Natural killer cell (primary cell): Measurements from ENCODE around the gene SBK1. TPM values are rescaled to one million over a fixed set of nuclear protein-coding genes. Genes with fewer than 3 reads are reported as not detected.

Experiments
- ATAC-seq, 3 donors: fragments of 150-1000 bp in 2 of 3; fragments of 200-7000 bp in 1 of 3; cut with Tn5 transposase; 1 replicate in 1 of 3; 2 replicates in 2 of 3; pipeline ENCODE4 v1.10.0; 2021; ENCODE audit warnings: mild to moderate bottlenecking in 2 of 3, moderate library complexity in 2 of 3
- DNase-seq, 2 donors: peaks; one replicate each; pipeline versions ENCODE4 v3.0.0 to v3.0.0-alpha.2; 2013 to 2021; ENCODE audit warnings: mixed read lengths in 1 of 2
- H3K27ac ChIP-seq: one replicate; pipeline ENCODE4 v1.5.1; 2013; ENCODE audit warnings: mild to moderate bottlenecking, low read length
- H3K27me3 ChIP-seq: one replicate; pipeline ENCODE4 v1.6.1; 2013; ENCODE audit warnings: low read length; ENCODE audit not compliant: control insufficient read depth, insufficient read depth
- H3K36me3 ChIP-seq: one replicate; pipeline ENCODE4 v1.6.1; 2013; ENCODE audit warnings: low read length; ENCODE audit not compliant: control insufficient read depth, insufficient read depth
- H3K4me1 ChIP-seq: one replicate; pipeline ENCODE4 v1.6.1; 2013; ENCODE audit warnings: low read length; ENCODE audit not compliant: control insufficient read depth, insufficient read depth
- H3K4me3 ChIP-seq: one replicate; pipeline ENCODE4 v1.5.1; 2013; ENCODE audit warnings: low read length
- H3K9me3 ChIP-seq: one replicate; pipeline ENCODE4 v1.6.1; 2013; ENCODE audit warnings: low read length; ENCODE audit not compliant: control insufficient read depth, insufficient read depth
- H3K27ac Mint-ChIP-seq, 2 donors: one replicate each; pipeline ENCODE4 v1.8.0; 2022; ENCODE audit warnings: mild to moderate bottlenecking in 2 of 2, mixed read lengths in 2 of 2, moderate library complexity in 1 of 2
- H3K27me3 Mint-ChIP-seq, 2 donors: one replicate each; pipeline ENCODE4 v1.8.0; 2022; ENCODE audit warnings: low read depth in 2 of 2, mixed read lengths in 2 of 2
- H3K36me3 Mint-ChIP-seq: one replicate; pipeline ENCODE4 v1.8.0; 2022; ENCODE audit warnings: mixed read lengths
- H3K4me1 Mint-ChIP-seq, 2 donors: one replicate each; pipeline ENCODE4 v1.8.0; 2022; ENCODE audit warnings: mixed read lengths in 2 of 2
- H3K4me3 Mint-ChIP-seq: one replicate; pipeline ENCODE4 v1.8.0; 2022; ENCODE audit warnings: mild to moderate bottlenecking, moderate library complexity, mixed read lengths
- H3K9me3 Mint-ChIP-seq, 2 donors: one replicate each; pipeline ENCODE4 v1.8.0; 2022; ENCODE audit warnings: mixed read lengths in 2 of 2
- WGBS: methylation state at CpG from one replicate; pipeline ENCODE4 v1.1.7; 2013; ENCODE audit warnings: missing lambda C conversion rate; ENCODE audit not compliant: insufficient coverage; 5-methylcytosine and 5-hydroxymethylcytosine counted together
- intact Hi-C: fragments of 100-400 bp; cut with micrococcal nuclease; formaldehyde crosslinking; loops from one replicate; pipeline ENCODE4 v1.14.2; 2022
- total RNA-seq, 4 donors: library from RNA; stranded (reverse); fragments of 120-200 nt in 1 of 4; gene quantifications; one replicate each; pipeline versions ENCODE4 v1.2.3 to v1.2.4, GENCODE V29; 2013 to 2022
- TF ChIP-seq, protein P1 (sequence below): fragments of 200-600 bp; IDR thresholded peaks from one replicate; pipeline ENCODE4 v1.8.0; 2022; ENCODE audit warnings: antibody characterized with exemption

Gene SBK1
- total RNA-seq, 3 donors from 2014 or later (not counting 1 experiment from before 2014, with no cell fraction given) = 59.3 to 60.9 (median 59.8) TPM

DNA sequence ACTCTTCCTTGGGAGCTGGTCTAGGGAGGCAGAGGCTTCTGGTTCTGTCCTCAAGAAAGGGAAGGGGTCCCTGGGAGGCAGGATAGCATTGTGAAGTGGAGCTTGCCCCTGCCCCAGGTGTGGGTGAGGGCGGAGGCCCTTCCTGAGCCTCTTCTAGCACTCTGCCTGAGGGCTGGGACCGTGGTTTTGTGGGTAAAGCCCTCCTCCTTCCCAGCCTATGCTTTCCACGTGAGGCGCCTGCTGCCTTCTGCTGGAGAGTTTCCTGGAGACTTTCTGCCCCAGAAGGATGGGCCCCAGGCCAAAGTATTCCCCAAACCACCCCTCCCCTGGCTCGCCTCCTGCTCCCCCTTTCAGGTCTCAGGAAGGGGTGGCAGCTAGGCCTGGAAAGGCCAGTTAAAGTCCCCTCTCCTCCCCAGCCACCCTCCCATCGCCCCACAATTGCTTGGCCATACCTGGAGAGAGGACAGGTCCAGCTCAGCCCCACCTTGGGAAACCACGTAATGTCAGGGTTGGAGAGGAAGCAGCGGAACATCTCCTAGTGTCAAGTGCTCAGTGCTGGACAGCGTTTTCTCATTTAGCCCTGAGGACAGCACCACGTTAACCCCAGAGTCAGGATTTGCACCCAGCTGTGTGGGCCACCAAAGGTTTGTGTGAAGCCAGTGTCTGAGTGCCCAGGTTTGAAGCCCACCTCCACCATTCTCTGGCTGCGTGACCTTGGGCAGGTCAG lies 5.6 kb downstream of the SBK1 start:
- H3K27me3 ChIP-seq = no peaks in the 10 kb centered on the region
- Mint-ChIP-seq H3K27me3 (no peaks in the 10 kb centered on the region), H3K9me3 (no peaks in the 10 kb centered on the region), H3K27ac (peak overlapping the region; percentile 84 to 89), H3K4me1 (peaks cover 78 to 84% of the 10 kb centered on the region in 2 donors), H3K4me3 (peak overlapping the region; percentile 81), H3K36me3 (no peaks in the 10 kb centered on the region)
- intact Hi-C loops = no loop called here
- peak in 2 of 3 donors; percentile 39 to 51 for ATAC-seq
- H3K4me1 ChIP-seq = peaks cover 83% of the 10 kb centered on the region
- TF ChIP-seq, protein P1, sequence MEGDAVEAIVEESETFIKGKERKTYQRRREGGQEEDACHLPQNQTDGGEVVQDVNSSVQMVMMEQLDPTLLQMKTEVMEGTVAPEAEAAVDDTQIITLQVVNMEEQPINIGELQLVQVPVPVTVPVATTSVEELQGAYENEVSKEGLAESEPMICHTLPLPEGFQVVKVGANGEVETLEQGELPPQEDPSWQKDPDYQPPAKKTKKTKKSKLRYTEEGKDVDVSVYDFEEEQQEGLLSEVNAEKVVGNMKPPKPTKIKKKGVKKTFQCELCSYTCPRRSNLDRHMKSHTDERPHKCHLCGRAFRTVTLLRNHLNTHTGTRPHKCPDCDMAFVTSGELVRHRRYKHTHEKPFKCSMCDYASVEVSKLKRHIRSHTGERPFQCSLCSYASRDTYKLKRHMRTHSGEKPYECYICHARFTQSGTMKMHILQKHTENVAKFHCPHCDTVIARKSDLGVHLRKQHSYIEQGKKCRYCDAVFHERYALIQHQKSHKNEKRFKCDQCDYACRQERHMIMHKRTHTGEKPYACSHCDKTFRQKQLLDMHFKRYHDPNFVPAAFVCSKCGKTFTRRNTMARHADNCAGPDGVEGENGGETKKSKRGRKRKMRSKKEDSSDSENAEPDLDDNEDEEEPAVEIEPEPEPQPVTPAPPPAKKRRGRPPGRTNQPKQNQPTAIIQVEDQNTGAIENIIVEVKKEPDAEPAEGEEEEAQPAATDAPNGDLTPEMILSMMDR = no peak
- H3K9me3 ChIP-seq = no peaks in the 10 kb centered on the region
- WGBS = 46% methylated on average over 11 of the region's 11 CpGs
- H3K27ac ChIP-seq = peak overlapping the region; percentile 47
- H3K4me3 ChIP-seq = no peak overlapping the region
- H3K36me3 ChIP-seq = peaks cover 9% of the 10 kb centered on the region
- peak in 1 of 2 donors; percentile 49 for DNase-seq

DNA sequence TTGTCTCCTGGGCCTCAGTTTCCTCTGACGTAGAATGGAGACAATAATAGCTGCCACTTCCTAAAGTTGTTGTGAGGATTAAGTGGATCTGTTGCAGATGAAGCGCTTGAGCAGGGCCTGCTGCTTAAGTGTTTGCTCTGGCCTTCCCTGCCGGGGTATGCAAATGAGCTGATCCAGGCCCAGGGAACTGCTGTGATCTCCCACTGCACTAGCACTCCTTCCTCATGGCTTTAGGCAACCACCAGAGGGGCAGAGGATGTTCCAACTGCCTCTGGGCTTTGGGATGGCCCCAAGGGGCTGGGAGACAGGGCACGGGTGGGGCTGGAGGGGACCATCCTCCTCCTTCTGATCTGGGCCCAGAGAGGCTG lies 6.2 kb downstream of the SBK1 start:
- Histone ChIP-seq H3K36me3 (peaks cover 9% of the 10 kb centered on the region), H3K27me3 (no peaks in the 10 kb centered on the region), H3K4me1 (peaks cover 81% of the 10 kb centered on the region), H3K4me3 (no peak overlapping the region), H3K27ac (no peak overlapping the region), H3K9me3 (no peaks in the 10 kb centered on the region)
- H3K27ac Mint-ChIP-seq = peak overlapping the region; percentile 84 to 89
- WGBS = 93% methylated on average over 4 of the region's 4 CpGs
- no peak for ATAC-seq
- peak overlapping the region; percentile 52 for H3K4me3 Mint-ChIP-seq
- TF ChIP-seq, protein P1 = no peak
- intact Hi-C loops = no loop called here
- no peaks in the 10 kb centered on the region for H3K36me3 Mint-ChIP-seq
- no peaks in the 10 kb centered on the region for H3K27me3 Mint-ChIP-seq
- DNase-seq = no peak
- peaks cover 81 to 86% of the 10 kb centered on the region in 2 donors for H3K4me1 Mint-ChIP-seq
- no peaks in the 10 kb centered on the region for H3K9me3 Mint-ChIP-seq

DNA sequence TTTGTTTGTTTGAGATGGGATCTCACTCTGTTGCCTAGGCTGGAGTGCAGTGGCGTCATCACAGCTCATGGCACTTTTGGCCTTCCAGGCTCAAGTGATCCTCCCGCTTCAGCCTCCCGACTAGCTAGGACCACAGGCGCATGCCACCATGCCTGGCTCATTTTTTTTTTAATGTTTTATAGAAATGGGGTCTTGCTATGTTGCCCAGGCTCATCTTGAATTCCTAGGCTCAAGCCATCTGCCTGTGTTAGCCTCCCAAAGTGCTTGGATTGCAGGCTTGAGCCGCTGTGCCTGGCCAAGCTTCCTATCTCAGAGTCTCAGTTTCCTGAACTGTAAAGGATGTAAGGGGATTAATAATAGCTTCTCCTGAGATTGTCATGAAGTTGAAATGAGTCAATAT lies 8.0 kb downstream of the SBK1 start:
- Mint-ChIP-seq H3K4me1 (peaks cover 76 to 80% of the 10 kb centered on the region in 2 donors), H3K4me3 (peak overlapping the region; percentile 49), H3K27me3 (no peaks in the 10 kb centered on the region), H3K27ac (peak overlapping the region; percentile 80 to 81), H3K9me3 (no peaks in the 10 kb centered on the region), H3K36me3 (no peaks in the 10 kb centered on the region)
- no peaks in the 10 kb centered on the region for H3K9me3 ChIP-seq
- intact Hi-C loops = loop anchor here (10.0 kb wide), 1 partner anchor 194 kb away; the partner anchor contains the start of genes APOBR and CLN3
- peaks cover 62% of the 10 kb centered on the region for H3K4me1 ChIP-seq
- no peaks in the 10 kb centered on the region for H3K27me3 ChIP-seq
- H3K36me3 ChIP-seq = peaks cover 9% of the 10 kb centered on the region
- ATAC-seq = no peak
- no peak overlapping the region for H3K27ac ChIP-seq
- no peak overlapping the region for H3K4me3 ChIP-seq
- DNase-seq = no peak
- TF ChIP-seq, protein P1 = no peak
- WGBS = 97% methylated on average over 5 of the region's 5 CpGs
